ENCODE results near the gene RSPO3. TPM values are rescaled to one million over a fixed set of nuclear protein-coding genes. Genes with fewer than 3 reads are reported as not detected.

Gene RSPO3
- total RNA-seq, 1 donor from 2014 or later, result not detected

DNA sequence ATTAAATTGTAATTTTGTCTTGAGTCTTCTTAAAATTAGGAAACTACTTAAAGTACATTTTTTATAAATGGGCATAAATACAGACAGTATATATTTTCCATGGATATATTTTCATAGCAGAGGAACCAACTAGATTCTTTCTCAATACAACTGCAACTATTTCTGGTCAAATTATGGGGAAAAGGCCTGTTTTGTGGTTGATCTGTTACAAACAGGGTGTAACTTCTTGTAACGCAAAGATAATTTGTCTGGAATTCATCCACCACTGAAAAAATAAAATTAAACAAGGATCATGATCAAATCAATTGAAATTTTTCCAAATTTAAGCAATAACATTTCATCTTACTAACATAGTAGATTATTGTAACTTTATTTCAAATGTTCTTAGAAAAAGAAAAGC lies 81.0 kb downstream of the RSPO3 start:
- DNase-seq (ENCODE audit: low read depth, low spot score), result no peak
- no peaks in the 10 kb centered on the region for H3K4me1 Mint-ChIP-seq
- H3K36me3 Mint-ChIP-seq (ENCODE audit: low read depth), result no peaks in the 10 kb centered on the region
- TF ChIP-seq, protein P1, sequence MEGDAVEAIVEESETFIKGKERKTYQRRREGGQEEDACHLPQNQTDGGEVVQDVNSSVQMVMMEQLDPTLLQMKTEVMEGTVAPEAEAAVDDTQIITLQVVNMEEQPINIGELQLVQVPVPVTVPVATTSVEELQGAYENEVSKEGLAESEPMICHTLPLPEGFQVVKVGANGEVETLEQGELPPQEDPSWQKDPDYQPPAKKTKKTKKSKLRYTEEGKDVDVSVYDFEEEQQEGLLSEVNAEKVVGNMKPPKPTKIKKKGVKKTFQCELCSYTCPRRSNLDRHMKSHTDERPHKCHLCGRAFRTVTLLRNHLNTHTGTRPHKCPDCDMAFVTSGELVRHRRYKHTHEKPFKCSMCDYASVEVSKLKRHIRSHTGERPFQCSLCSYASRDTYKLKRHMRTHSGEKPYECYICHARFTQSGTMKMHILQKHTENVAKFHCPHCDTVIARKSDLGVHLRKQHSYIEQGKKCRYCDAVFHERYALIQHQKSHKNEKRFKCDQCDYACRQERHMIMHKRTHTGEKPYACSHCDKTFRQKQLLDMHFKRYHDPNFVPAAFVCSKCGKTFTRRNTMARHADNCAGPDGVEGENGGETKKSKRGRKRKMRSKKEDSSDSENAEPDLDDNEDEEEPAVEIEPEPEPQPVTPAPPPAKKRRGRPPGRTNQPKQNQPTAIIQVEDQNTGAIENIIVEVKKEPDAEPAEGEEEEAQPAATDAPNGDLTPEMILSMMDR (conservative IDR thresholded peaks at IDR 0.05), result no peak
- H3K27ac Mint-ChIP-seq (ENCODE audit: unreplicated experiment), result no peak overlapping the region
- H3K27me3 Mint-ChIP-seq (ENCODE audit: low read depth), result no peaks in the 10 kb centered on the region
- H3K9me3 Mint-ChIP-seq, result no peaks in the 10 kb centered on the region
- no peak overlapping the region for H3K4me3 Mint-ChIP-seq

DNA sequence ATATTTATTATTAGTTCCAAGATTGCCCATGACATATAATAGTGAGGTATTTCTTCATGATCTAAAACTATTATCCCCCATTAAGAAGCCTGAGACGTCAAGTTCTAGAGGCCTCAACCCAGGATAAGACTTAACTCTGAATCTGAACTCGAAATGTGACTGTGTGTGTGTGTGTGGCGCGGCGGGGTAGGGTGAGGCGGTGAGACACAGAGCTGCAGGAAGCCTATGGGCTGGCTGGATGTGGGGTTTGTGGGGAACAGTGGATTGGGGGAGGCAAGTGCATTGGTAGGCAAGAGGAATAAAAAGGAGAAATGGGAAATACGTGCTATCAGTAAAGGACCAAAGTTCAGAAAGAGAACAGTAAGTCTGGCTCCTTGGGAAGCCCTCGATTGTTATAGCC lies 81.6 kb downstream of the RSPO3 start:
- TF ChIP-seq, protein P1 (conservative IDR thresholded peaks at IDR 0.05), result no peak
- Mint-ChIP-seq H3K4me3 (no peak overlapping the region), H3K4me1 (no peaks in the 10 kb centered on the region), H3K36me3 (ENCODE audit: low read depth) (no peaks in the 10 kb centered on the region), H3K9me3 (no peaks in the 10 kb centered on the region), H3K27me3 (ENCODE audit: low read depth) (no peaks in the 10 kb centered on the region), H3K27ac (ENCODE audit: unreplicated experiment) (no peak overlapping the region)
- DNase-seq (ENCODE audit: low read depth, low spot score), result no peak

DNA sequence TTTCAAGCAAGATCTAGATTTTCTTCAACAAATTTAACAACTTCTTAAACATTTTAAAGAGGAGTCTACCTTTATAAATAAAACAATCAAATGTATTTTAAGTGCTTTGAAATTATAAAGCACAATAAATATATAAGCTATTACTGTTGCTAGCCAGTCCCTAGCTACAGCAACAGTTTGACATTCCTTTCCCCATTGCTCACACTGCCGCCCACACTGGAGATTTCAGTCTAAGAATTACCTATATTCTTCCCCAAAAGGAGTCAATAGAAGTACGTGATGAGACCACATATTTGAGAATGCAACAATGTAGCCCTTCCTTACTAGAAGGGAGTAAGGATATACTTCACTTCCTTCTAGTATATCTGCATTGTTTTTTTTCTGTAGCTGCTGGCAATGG lies 82.8 kb downstream of the RSPO3 start:
- Mint-ChIP-seq H3K4me1 (no peaks in the 10 kb centered on the region), H3K9me3 (no peaks in the 10 kb centered on the region), H3K36me3 (ENCODE audit: low read depth) (no peaks in the 10 kb centered on the region), H3K27ac (ENCODE audit: unreplicated experiment) (no peak overlapping the region), H3K27me3 (ENCODE audit: low read depth) (no peaks in the 10 kb centered on the region), H3K4me3 (no peak overlapping the region)
- TF ChIP-seq, protein P1 (conservative IDR thresholded peaks at IDR 0.05), result no peak
- no peak for DNase-seq (ENCODE audit: low read depth, low spot score)

DNA sequence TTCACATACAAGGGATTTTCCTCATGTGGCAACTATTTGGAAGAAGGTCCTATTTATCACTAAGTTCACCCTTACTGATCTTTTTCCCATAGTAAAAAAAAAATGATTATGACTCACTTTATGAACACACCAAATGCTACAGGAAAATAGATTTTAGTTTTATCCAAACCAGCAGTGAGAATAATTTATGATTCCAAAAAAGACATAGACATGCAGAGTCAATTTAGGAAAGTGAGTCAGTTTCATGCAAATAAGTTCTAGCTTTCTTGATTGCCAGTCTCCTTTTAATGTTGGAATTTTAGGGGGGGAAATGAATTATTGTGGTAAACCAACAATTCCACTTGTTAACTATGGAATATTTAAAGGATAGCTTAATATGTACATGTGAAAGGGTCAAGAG lies 84.2 kb downstream of the RSPO3 start:
- no peaks in the 10 kb centered on the region for H3K27me3 Mint-ChIP-seq (ENCODE audit: low read depth)
- no peaks in the 10 kb centered on the region for H3K4me1 Mint-ChIP-seq
- no peaks in the 10 kb centered on the region for H3K36me3 Mint-ChIP-seq (ENCODE audit: low read depth)
- H3K27ac Mint-ChIP-seq (ENCODE audit: unreplicated experiment), result no peak overlapping the region
- no peak overlapping the region for H3K4me3 Mint-ChIP-seq
- no peaks in the 10 kb centered on the region for H3K9me3 Mint-ChIP-seq
- TF ChIP-seq, protein P1 (conservative IDR thresholded peaks at IDR 0.05), result no peak
- DNase-seq (ENCODE audit: low read depth, low spot score), result no peak

DNA sequence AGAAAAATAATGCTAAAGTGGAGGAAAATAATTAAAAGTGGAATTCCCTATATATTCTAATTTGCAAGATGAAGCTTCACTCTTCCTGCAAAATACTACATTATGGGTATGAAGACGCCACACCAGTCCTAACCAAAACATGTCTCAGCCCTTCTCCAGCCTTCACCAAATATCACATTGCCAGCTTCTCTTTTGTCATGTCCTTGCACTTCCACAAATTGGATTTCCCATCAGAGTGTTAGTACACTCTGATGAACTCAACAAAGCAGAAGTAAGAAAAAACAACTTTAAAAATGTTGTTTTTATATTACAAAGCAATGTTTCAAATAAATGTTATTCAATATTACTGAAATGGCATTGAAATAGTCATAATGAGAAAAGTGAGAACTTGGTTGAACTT lies 85.8 kb downstream of the RSPO3 start:
- no peaks in the 10 kb centered on the region for H3K27me3 Mint-ChIP-seq (ENCODE audit: low read depth)

More for the DNA sequence above, 85.8 kb downstream of the RSPO3 start:
- no peak for DNase-seq (ENCODE audit: low read depth, low spot score)
- no peak overlapping the region for H3K4me3 Mint-ChIP-seq
- no peaks in the 10 kb centered on the region for H3K4me1 Mint-ChIP-seq
- TF ChIP-seq, protein P1 (conservative IDR thresholded peaks at IDR 0.05), result no peak
- no peak overlapping the region for H3K27ac Mint-ChIP-seq (ENCODE audit: unreplicated experiment)
- no peaks in the 10 kb centered on the region for H3K9me3 Mint-ChIP-seq
- no peaks in the 10 kb centered on the region for H3K36me3 Mint-ChIP-seq (ENCODE audit: low read depth)
